ENCODE data around the gene BUD31.
A peak's percentile ranks its signal among the peaks of the same experiment; 100 is the strongest.

Gene BUD31

GRCh38 chr7:99437946-99438572, 29.3 kb downstream of the BUD31 start:
- no peak for DNase-seq

GRCh38 chr7:99438573-99439480, 30.1 kb downstream of the BUD31 start, which contains the start of the genes CPSF4 and PTCD1:
Gene CPSF4, plus strand, starts transcription at chr7:99438943. Its CDS starts 140 bp downstream, at chr7:99439083.
Gene PTCD1, minus strand, starts transcription at chr7:99438798. Its CDS starts 3,556 bp downstream, at chr7:99435242.
- DNase-seq, result peak; percentile 96 to 98 (median 98)

GRCh38 chr7:99440195-99440594, 31.4 kb downstream of the BUD31 start:
- DNase-seq, result no peak

GRCh38 chr7:99446096-99446495, 37.3 kb downstream of the BUD31 start:
- DNase-seq, result no peak

DNA sequence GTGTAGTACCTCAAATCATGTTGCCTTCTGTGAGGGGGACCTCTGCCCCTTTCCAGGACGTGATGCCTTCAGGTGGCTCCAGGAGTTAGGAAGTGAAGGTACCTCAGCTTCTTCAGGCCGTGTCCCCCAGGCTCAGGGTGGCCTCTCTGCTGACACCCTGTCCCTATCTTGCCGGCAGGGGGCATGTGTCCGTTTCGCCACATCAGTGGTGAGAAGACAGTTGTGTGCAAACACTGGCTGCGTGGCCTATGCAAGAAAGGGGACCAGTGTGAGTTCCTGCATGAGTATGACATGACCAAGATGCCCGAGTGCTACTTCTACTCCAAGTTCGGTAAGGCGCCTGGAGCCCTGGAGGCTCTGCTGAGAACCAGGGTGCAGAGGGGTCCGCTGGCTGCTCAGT, 39.2 kb downstream of the BUD31 start:
- DNase-seq, result peak in 2 of 4 experiments; percentile 13 to 30

DNA sequence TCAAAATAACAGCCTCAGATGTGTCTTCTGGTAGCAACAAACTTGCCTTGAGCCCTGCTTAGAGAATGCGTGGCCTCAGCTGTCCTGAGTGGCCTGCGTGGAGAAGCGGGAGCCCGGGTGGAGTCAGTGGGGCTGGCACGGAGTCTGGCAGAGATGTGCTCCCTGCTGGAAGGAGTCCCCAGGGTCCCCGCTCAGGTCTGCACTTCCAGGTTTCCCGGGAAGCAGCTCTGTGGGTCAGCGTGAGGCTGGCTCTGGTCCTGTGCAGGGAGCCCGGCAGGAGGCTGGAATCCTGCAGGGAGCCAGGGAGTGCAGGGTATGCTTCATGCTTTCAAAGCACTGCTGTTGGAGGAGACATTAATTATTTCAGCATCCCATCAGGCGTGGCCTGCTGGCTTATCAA, 40.1 kb downstream of the BUD31 start:
- no peak for DNase-seq

DNA sequence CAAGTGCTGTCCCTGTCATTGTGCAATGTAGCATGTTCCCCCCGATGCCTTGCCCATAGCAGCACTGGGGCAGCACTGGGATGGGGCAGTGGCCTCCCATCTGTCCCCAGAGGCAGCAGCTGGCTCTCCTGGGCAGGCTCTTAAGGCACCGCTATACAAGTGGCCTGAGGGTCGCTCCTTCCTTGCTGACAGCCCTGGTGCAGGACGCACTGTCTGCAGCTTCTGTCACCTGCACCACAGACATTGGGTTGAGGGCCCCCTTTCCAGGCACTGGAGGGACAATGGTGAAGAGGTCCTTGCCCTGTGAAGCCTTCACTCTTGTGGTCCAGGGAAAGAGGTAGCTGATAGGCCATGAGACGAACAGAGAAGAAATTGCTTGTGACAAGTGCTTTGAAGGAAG, 40.6 kb downstream of the BUD31 start:
- DNase-seq, result no peak

DNA sequence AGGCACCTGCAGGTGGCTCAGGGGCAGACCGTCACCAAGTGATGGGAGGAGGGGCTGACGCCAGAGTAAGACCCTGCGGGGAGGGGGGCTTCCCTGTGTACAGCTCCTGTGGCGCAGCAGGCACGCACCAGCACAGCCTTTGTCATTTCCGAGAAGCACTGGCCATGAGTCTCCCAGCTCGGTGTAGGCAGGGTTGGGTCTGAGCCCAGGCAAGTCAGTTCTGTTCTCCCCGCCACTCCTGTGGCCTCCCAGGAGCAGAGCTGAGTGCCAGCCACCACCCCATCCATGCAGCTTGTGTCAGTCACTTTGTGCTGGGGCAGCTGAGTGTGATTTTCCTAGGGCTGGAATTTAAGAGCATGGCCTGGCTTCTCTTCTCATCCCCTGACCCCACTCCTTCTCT, 43.2 kb downstream of the BUD31 start:
- DNase-seq, result no peak

GRCh38 chr7:99452541-99452940, 43.8 kb downstream of the BUD31 start:
- no peak for DNase-seq

DNA sequence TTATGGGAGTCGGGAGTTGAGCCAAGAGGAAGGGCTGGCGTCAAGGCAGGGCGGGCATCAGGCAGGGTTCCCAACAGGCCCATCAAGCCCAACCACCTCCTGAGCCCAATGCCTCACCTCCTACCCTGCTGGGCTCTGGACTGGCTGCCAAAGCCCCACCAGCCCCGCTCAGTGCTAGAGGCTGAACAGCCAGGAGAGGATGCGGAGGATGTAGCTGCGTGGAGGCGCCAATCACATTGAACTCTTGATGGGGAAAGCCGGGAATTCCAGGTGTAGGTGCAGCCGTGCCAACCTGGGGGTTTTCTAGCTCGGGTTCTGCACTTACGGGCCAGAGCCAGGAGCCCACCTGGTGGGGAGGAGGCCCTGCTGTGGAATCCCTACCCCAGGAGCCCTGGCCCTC, 44.3 kb downstream of the BUD31 start:
- no peak for DNase-seq

GRCh38 chr7:99455874-99456273, 47.1 kb downstream of the BUD31 start:
- no peak for DNase-seq

DNA sequence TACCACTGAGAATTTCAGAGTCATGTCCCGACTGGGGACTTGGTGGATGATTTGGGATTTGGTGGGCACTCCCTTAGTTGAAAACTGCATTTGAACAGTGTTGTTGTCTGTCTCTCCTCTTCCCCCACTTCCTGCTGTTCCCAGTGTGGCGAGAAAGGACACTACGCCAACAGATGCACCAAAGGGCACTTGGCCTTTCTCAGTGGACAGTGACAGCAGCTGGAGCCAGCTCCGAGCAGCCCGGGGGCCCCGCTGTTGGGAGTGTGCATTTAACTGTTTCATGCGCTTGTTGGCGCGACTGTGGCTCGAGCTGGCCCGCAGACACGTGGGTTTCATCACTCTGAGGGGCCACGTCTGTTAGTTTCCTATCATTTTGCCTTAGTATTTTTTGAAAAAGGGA, 47.5 kb downstream of the BUD31 start:
- DNase-seq, result no peak

DNA sequence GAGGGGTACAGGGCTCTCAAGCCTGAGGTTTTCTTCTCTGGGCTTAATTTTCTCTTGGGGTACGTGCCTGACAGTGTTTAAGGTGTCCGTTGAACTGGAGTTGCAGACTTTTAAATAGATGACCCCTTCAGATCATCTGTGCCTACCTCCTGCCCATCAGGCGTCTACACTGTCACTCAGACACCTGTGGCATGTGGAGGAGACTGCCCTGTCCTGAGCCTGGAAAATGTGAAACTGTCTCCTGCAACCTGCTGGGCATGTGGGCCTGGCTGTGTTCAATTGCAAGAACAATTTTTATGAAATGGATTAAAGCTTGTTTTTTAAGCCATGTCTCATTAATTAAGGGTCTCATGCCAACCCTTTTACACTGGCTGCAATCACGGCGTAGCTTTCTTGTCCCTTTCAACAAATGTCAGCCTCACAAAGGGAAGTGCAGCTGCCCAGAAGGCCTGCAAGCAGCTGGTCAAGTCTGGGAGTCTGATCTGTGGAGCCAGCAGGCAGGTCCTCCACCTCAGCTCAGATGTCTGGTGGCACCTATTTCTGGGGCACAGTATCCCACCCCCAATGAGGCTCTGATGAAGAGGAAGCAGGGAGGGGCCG, 48.4 kb downstream of the BUD31 start:
- DNase-seq, result no peak

DNA sequence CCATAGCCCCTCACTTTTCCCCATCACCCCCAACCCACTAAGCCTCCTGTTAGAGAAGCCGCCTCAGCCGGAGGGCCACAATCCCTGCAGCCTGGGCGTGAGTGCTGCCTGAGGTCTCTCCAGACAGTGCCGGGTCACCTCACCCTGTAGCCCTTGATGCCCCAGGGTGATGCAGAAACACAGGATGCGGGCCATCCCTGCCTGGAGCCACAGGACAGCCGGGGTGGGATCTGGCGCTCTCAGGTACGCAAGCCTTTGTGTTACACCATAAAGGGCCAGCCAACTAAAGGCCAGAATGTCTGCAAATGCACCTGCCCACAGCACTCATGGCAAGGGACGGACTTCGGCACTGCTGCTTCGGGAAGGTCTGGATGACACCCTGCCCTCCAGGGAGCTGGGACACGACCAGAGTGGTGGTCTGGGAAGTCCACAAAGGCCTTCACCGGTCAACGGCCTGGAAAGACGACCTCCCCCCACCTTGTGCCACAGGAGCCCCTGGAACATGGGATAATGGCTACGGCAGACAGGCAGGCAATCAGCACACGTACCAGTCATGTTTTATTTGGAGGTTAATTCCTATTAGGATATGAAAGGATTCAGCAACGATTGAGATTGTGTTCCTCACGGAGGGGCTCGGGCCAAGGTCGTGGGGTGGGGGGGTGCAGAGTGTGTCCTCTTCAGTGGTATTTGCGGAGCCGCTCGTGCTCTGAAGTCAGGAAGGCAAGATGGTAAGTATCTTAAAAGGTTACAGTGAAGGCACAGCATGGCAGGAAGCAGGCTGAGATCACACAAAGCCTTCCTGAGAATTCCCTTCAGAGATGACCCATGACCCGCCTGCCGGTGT, 49.1 kb downstream of the BUD31 start:
- no peak for DNase-seq

DNA sequence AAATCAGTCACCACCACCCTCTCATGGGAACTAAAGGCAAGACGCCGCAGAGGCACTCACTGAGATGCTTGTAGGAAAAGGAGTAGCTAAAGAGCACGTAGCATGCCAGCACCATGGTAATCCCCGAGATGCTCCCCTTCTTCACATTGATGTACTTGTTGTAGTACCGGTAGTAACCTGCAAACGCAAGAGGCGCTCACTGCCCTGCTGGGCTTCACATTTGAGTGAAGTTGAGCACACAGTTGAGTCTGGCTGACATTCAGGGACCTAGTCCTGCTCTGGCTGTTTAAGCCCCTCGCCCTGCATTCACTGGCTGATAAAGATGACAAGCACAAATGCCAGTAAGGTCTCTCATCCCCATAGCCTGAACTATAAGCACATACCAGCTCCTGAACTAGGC, 50.3 kb downstream of the BUD31 start:
- DNase-seq, result peak in 3 of 4 experiments; percentile 41 to 55 (median 43)

- DNase-seq, result no peak
These were observed 51.9 kb downstream of the BUD31 start for GRCh38 chr7:99460651-99461050.

- DNase-seq, result no peak
These were observed 52.5 kb downstream of the BUD31 start for GRCh38 chr7:99461221-99461620.

- no peak for DNase-seq
These were observed 56.6 kb downstream of the BUD31 start for GRCh38 chr7:99465421-99465768.

- DNase-seq, result no peak
These were observed 59.7 kb downstream of the BUD31 start for GRCh38 chr7:99468336-99468918.

All from suppressor macrophage (primary cell).